HEK293T (cell line): ENCODE data around the gene GAS2L1.
A peak's percentile ranks its signal among the peaks of the same experiment; 100 is the strongest.

Experiments
- CTCF ChIA-PET: fragments of 350-600 bp; formaldehyde crosslinking; extraction: SDS; loops from one replicate; lab custom pipeline; 2021; ENCODE audit warnings: antibody characterized with exemption, inconsistent platforms; lab: Yijun Ruan, JAX
- POLR2A ChIA-PET: fragments of 350-600 bp; formaldehyde crosslinking; extraction: SDS; loops from one replicate; lab custom pipeline; 2020; ENCODE audit warnings: antibody characterized with exemption, inconsistent platforms; lab: Yijun Ruan, JAX
- DNase-seq: peaks from one replicate; pipeline ENCODE4 v3.0.0; 2012; ENCODE audit warnings: mixed read lengths; ENCODE audit errors: extremely low spot score
- ARNT ChIP-seq: fragments of 450-650 bp; IDR thresholded peaks from 2 replicates; pipeline ENCODE4 v1.6.1; 2017; ENCODE audit warnings: mild to moderate bottlenecking
- BHLHE40 ChIP-seq: fragments of 450-650 bp; IDR thresholded peaks from 2 replicates; pipeline ENCODE4 v1.6.1; 2016; ENCODE audit warnings: mild to moderate bottlenecking, moderate library complexity, borderline replicate concordance
- CTBP1 ChIP-seq: fragments of 450-650 bp; IDR thresholded peaks from 2 replicates; pipeline ENCODE4 v1.6.1; 2016; ENCODE audit warnings: borderline replicate concordance
- ELF4 ChIP-seq: fragments of 450-650 bp; IDR thresholded peaks from 2 replicates; pipeline ENCODE4 v1.6.1; 2017; ENCODE audit warnings: antibody characterized with exemption
- FOXA1 ChIP-seq: fragments of 450-650 bp; IDR thresholded peaks from 2 replicates; pipeline ENCODE4 v1.6.1; 2016; ENCODE audit warnings: mild to moderate bottlenecking
- FOXK2 ChIP-seq: fragments of 450-650 bp; IDR thresholded peaks from 2 replicates; pipeline ENCODE4 v1.6.1; 2016; ENCODE audit warnings: mild to moderate bottlenecking
- FOXM1 ChIP-seq: fragments of 450-650 bp; IDR thresholded peaks from 2 replicates; pipeline ENCODE4 v1.6.1; 2017; ENCODE audit warnings: mild to moderate bottlenecking, borderline replicate concordance
- HDGF ChIP-seq: fragments of 450-650 bp; IDR thresholded peaks from 2 replicates; pipeline ENCODE4 v1.6.1; 2017; ENCODE audit warnings: antibody characterized with exemption, borderline replicate concordance
- L3MBTL2 ChIP-seq: fragments of 450-650 bp; conservative IDR thresholded peaks from 2 replicates; pipeline ENCODE4 v1.6.1; 2016; ENCODE audit warnings: mild to moderate bottlenecking
- LEF1 ChIP-seq: fragments of 450-650 bp; IDR thresholded peaks from 2 replicates; pipeline ENCODE4 v1.6.1; 2017; ENCODE audit warnings: mild to moderate bottlenecking, borderline replicate concordance
- NFRKB ChIP-seq: fragments of 450-650 bp; IDR thresholded peaks from 2 replicates; pipeline ENCODE4 v1.6.1; 2016; ENCODE audit warnings: mild to moderate bottlenecking, moderate library complexity
- PKNOX1 ChIP-seq: fragments of 450-650 bp; IDR thresholded peaks from 2 replicates; pipeline ENCODE4 v1.6.1; 2016
- SP1 ChIP-seq: fragments of 450-650 bp; IDR thresholded peaks from 2 replicates; pipeline ENCODE4 v1.6.1; 2017
- SUZ12 ChIP-seq: fragments of 450-650 bp; IDR thresholded peaks from 2 replicates; pipeline ENCODE4 v1.6.1; 2016; ENCODE audit warnings: mild to moderate bottlenecking
- TARDBP ChIP-seq: fragments of 450-650 bp; IDR thresholded peaks from 2 replicates; pipeline ENCODE4 v1.6.1; 2016
- ZNF384 ChIP-seq: fragments of 450-650 bp; IDR thresholded peaks from 2 replicates; pipeline ENCODE4 v1.6.1; 2016

Gene GAS2L1

GRCh38 chr22:29314537-29315285, 8.3 kb downstream of the GAS2L1 start:
- no peak for DNase-seq
- ChIA-PET POLR2A (interaction anchor here (1.3 kb wide), 1 partner anchor 240 kb away, joined by 3 read pairs; no protein-coding TSS in a partner anchor), CTCF (interaction anchor here (0.6 kb wide), 1 partner anchor 161 kb away, joined by 3 read pairs; no protein-coding TSS in a partner anchor)
- TF ChIP-seq TARDBP = no peak
- no peak for TF ChIP-seq SP1
- no peak for TF ChIP-seq LEF1
- no peak for TF ChIP-seq L3MBTL2
- TF ChIP-seq BHLHE40 = no peak
- TF ChIP-seq CTBP1 = no peak
- no peak for TF ChIP-seq PKNOX1
- no peak for TF ChIP-seq ZNF384

- no peak for TF ChIP-seq ELF4
- TF ChIP-seq LEF1 = no peak
- no peak for TF ChIP-seq FOXM1
- no peak for TF ChIP-seq FOXA1
- TF ChIP-seq ZNF384 = no peak
- no peak for TF ChIP-seq TARDBP
- no peak for TF ChIP-seq FOXK2
- no peak for TF ChIP-seq SP1
- ChIA-PET POLR2A (no interaction called here), CTCF (no interaction called here)
- peak; percentile 64 for DNase-seq
Measured at GRCh38 chr22:29315286-29316140, 9.1 kb downstream of the GAS2L1 start, which contains the start of gene RASL10A. TSS of gene RASL10A (minus strand) at chr22:29315697. CDS start at chr22:29315246, 451 bp downstream.

GRCh38 chr22:29316141-29316828, 9.8 kb downstream of the GAS2L1 start:
- CTCF ChIA-PET = interaction anchor here (0.7 kb wide), 1 partner anchor 1562 kb away, joined by 4 read pairs; no protein-coding TSS in a partner anchor
- TF ChIP-seq ELF4 (no peak), PKNOX1 (no peak), ZNF384 (no peak), FOXM1 (no peak), CTBP1 (no peak), NFRKB (no peak), SP1 (no peak), BHLHE40 (no peak), TARDBP (no peak), FOXA1 (no peak), LEF1 (no peak), SUZ12 (no peak), ARNT (no peak), L3MBTL2 (no peak; the same call in 1 of the 2 replicates), FOXK2 (no peak), HDGF (no peak)
- POLR2A ChIA-PET = no interaction called here
- DNase-seq = no peak

GRCh38 chr22:29317827-29318454, 11.5 kb downstream of the GAS2L1 start:
- no peak for DNase-seq
- CTCF ChIA-PET = no interaction called here
- POLR2A ChIA-PET = no interaction called here
- no peak for TF ChIP-seq TARDBP
- no peak for TF ChIP-seq ZNF384
- TF ChIP-seq ARNT = no peak
- no peak for TF ChIP-seq ELF4
- TF ChIP-seq SUZ12 = no peak
- TF ChIP-seq FOXA1 = no peak
- TF ChIP-seq LEF1 = no peak
- TF ChIP-seq NFRKB = no peak
- TF ChIP-seq BHLHE40 = no peak
- TF ChIP-seq CTBP1 = no peak
- TF ChIP-seq FOXK2 = no peak
- no peak for TF ChIP-seq FOXM1
- TF ChIP-seq PKNOX1 = no peak
- TF ChIP-seq SP1 = no peak
- TF ChIP-seq L3MBTL2 = no peak

GRCh38 chr22:29319072-29319471, 12.6 kb downstream of the GAS2L1 start:
- TF ChIP-seq TARDBP (no peak), ARNT (no peak), HDGF (no peak), LEF1 (no peak), ELF4 (no peak), ZNF384 (no peak), SUZ12 (no peak), SP1 (no peak), FOXA1 (no peak), BHLHE40 (no peak), CTBP1 (no peak), PKNOX1 (no peak)
- ChIA-PET CTCF (no interaction called here), POLR2A (no interaction called here)
- no peak for DNase-seq
